Cortex of kidney (tissue), 1 donor: ENCODE measurements around the gene SMKR1.
"Not testable (repeated sequence)": the region's sequence is repeated elsewhere in the genome, so short reads cannot be mapped to it uniquely, and the experiment has no call there.

Experiments used
- DNase-seq: peaks from one replicate; lab custom pipeline; 2025; lab: John Stamatoyannopoulos, UW

The SMKR1 gene

GRCh38 chr7:129501760-129502707 lies at the start of gene SMKR1:
Gene SMKR1, plus strand, starts transcription at chr7:129502531. Its CDS starts 294 bp downstream, at chr7:129502825.
- DNase-seq = no peak

- DNase-seq = no peak
Observed at GRCh38 chr7:129452589-129453231, 49.6 kb upstream of the SMKR1 start.

- no peak for DNase-seq
Observed at GRCh38 chr7:129453510-129454248, 48.7 kb upstream of the SMKR1 start.

DNA sequence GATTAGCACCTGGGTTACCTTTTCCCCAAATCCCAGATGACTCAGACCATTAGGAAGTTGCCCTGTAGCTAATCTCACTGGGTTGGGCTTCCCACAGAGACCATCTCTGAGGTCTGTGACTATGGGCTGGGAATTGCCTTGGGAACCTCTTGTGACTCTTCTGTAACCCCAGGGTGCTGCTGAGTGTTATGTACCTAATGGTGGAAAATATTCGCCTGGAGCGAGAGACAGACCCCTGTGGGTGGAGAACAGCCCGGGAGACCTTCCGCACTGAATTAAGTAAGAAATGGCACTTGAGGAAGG lies 48.1 kb upstream of the SMKR1 start:
- no peak for DNase-seq

GRCh38 chr7:129456421-129456820 lies 45.9 kb upstream of the SMKR1 start:
- no peak for DNase-seq

DNA sequence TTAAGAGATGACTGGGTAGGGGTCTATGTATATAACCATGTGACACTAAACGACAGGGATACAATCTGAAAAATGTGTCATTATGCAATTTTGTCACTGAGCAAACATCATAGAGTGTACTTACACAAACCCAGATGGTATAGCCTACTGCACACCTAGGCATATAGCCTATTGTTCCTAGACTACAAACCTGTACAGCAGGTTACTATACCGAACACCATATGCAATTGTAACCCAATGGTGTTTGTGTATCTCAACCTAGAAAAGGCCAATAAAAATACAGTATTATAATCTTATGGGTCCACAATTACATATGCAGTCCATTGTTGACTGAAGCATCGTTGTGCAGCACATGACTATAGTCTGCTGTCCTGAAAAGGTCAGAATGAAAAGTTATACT lies 45.2 kb upstream of the SMKR1 start:
- DNase-seq = no peak

DNA sequence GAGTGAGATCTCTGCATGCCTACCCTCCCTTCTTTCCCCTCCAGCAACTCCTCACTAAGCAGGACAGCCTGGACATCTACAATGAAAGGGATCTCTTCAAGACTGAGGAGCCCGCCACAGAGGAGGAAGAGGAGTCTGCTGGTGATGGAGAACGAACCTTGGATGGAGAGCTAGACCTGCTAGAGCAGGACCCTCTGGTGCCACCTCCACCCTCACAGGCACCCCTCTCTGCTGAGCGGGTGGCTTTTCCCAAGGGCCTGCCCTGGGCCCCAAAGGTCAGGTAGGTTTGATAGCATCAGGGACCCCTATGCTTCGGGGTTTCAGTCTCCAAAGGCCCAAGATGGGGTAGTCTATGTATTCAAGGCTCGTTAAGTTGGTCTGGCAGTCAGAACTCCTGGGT lies 44.2 kb upstream of the SMKR1 start:
- DNase-seq = no peak

- DNase-seq = no peak
Observed at GRCh38 chr7:129461809-129462208, 40.5 kb upstream of the SMKR1 start.

- no peak for DNase-seq
Observed at GRCh38 chr7:129462420-129462819, 39.9 kb upstream of the SMKR1 start.

GRCh38 chr7:129464194-129464593 lies 38.1 kb upstream of the SMKR1 start:
- DNase-seq = no peak

GRCh38 chr7:129465080-129465479 lies 37.3 kb upstream of the SMKR1 start:
- no peak for DNase-seq

- no peak for DNase-seq
Observed at GRCh38 chr7:129466796-129467195, 35.5 kb upstream of the SMKR1 start.

DNA sequence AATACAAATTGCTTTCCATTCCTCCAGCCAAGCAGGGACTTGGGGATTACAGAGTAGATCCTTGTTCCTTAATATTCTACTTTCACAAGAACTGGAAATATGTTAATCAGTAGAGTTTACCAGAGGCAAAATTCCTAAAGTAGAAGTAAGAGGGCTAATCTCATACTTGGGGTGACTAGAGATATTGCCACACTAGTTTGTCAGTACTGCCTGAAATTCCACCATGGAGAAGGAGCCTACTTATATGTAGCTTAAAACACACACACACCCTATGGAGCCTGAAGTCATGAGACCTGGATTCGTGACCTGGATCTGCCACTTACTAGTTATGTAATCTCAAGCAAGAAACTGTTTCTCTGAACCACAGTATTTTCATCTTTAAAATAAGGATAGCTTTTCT lies 34.2 kb upstream of the SMKR1 start:
- DNase-seq = no peak

- no peak for DNase-seq
Observed at GRCh38 chr7:129468547-129468946, 33.8 kb upstream of the SMKR1 start.

GRCh38 chr7:129469930-129470329 lies 32.4 kb upstream of the SMKR1 start:
- no peak for DNase-seq

DNA sequence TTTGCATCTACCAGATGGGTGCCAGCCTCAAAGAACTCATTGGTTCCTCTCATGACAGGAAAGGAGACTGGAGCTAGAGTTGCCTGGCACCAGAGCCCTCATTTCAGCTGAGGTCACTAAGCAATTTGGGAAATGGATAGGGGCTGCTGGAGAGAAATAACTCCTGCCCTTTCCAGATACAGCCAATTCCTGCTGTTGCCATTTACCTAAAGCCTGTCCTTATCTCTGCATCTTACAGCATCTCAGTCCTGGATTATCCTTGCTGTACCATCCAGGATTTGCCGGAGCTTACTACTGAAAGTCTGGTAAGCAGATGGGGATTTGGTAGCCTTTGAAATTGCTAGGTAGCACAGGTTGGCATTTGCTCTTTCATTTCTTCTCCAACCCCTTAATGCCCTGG lies 31.9 kb upstream of the SMKR1 start:
- DNase-seq = no peak

DNA sequence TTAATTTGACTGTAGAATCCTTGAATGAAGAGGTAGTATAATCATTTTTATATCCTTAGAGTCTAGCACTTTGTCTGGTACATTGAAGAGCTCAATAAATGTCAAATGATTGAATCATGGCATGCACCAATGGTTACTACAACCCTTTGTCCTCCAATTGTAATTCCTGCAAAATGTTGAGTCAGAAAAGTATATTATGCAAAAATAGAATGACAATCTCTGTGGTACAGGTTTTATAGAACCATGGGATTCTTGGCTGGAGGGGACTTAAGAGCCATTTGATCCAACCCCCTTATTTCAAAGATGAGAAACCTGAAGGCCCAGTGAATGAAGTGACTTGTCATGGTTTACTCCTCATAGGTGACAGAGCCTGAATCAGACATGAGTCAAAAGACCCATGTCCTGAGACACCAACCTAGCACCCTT lies 30.9 kb upstream of the SMKR1 start:
- no peak for DNase-seq

DNA sequence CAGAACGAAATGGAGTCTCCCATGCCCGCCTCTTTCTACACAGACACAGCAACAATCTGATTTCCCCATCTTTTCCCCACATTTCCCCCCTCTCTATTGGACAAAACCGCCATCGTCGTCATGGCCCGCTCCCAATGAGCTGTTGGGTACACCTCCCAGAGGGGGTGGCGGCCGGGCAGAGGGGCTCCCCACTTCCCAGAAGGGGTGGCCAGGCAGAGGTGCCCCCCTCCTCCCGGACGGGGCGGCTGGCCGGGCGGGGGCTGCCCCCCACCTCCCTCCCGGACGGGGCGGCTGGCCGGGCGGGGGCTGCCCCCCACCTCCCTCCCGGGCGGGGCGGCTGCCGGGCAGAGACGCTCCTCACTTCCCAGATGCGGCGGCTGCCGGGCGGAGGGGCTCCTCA lies 26.4 kb upstream of the SMKR1 start:
- not testable (repeated sequence) for DNase-seq

DNA sequence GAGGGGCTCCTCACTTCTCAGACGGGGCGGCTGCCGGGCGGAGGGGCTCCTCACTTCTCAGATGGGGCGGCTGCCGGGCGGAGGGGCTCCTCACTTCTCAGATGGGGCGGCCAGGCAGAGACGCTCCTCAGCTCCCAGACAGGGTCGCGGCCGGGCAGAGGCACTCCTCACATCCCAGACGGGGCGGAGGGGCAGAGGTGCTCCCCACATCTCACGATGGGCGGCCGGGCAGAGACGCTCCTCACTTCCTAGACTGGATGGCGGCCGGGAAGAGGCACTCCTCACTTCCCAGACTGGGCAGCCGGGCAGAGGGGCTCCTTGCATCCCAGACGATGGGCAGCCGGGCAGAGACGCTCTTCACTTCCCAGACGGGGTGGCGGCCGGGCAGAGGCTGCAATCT lies 25.9 kb upstream of the SMKR1 start:
- DNase-seq = not testable (repeated sequence)

- no peak for DNase-seq
Observed at GRCh38 chr7:129479831-129480230, 22.5 kb upstream of the SMKR1 start.

DNA sequence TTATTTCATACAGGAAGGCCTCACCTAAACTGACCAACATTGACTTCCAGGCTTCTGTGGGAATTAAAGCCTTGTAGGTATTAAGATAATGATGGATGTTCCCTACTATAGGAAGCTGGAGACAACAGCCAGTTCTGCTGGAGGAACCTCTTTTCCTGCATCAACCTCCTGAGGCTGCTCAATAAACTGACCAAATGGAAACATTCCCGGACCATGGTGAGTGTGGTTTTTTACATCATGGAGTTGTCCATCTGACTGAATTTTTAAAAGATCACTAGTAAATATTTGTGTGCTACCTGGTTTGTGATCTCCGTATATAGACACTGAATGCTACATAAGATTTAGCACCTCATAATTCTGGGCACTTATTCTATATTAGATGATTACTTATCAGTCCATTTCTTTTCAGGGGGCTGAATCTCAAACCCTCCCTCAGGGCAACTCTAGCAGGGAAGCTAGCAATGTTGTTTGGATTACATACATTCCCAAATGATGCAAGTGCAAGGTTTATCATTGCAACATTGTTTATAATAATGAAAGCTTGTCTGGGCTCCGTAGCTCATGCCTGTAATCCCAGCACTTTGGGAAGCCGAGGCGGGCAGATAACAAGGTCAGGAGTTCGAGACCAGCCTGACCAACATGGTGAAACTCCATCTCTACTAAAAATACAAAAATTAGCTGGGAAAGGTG lies 21.5 kb upstream of the SMKR1 start:
- no peak for DNase-seq

GRCh38 chr7:129481376-129481775 lies 21.0 kb upstream of the SMKR1 start:
- DNase-seq = not testable (repeated sequence)
